ENCODE results near the gene PDK2.

- TF ChIP-seq CTCF (IDR thresholded peaks at IDR 0.05; ENCODE audit: low read length) (no peak), EZH2 (optimal IDR thresholded peaks at IDR 0.05; ENCODE audit: low read depth, low read length) (no peak)
These were observed 57.6 kb downstream of the PDK2 start for GRCh38 chr17:50152736-50153135.
